ENCODE results near the gene KLHL14.

The KLHL14 gene

DNA sequence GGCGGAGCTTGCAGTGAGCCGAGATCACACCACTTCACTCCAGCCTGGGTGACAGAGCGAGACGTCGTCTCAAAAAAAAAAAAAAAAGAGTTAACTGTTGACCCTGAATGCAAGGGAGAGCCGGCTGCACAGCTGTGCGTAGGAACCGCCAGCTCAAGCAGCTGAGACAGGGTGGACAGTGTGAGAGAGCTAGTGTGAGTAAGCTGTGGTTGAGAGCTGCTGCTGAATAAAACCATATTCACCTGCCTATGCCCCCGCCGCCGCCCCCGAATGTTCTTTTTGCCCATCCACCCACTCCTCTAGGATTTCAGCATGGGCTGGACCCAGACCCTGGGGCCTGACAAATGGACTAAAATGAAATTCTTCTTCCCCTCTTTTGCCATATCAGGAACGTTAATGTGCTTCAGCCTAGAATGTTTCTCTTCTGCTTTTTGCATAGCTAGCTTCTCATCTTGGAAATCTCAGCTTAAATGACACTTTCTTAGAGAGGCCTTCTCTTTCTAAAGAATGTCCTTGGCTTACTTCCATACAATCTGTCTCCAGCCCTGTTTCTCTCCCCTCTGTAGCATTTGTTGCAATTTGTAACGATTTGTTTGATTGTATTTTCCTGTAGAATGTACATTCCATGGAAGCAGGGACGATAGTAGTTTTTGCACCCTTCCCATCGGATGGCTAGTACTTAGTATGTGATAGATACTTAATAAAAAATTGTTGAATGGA lies 142.7 kb downstream of the KLHL14 start:
- no peak for DNase-seq

DNA sequence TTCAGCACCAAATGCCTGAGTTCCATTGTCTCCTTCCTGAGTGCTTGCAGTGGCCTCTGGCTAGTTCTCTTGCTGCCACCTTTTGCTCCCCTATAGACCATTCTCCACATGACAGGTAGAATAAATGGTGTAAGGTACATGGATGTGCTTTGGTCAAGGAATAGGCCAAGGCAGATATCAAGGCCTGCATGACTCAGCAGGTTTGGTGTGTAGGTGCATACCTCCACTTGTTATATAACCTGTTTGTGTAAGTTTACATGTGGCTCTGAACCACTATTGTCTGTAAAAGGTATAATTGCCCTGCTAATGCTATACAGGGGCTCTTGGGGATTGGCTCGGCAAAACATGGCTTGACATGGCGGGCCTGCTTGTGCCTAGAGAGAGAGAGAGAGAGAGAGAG lies 143.5 kb downstream of the KLHL14 start:
- no peak for DNase-seq

DNA sequence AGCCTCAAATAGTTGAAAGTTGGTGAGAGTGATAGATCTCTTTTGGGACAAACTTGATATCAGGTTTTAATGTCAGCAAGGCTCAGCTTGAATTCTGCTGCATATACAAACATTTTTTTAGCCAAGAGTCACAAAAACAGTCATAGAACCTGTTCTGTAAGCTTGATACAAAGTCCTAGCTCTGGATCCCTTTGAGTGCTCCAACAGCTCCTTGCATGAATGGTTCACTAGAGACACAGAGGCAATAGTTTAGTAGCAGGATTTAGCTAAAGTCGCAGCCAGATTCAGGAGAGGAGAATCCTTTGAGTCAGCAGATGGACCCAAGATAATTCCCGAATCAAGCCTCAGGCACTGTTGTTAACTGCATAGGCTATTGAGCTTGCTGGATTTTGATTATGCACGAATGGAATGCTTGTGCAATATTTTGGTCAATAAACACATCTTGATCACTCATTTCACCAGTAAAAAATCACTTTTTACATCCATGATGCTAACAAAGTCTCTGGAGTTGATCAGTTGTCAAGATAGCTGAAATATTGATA lies 148.6 kb downstream of the KLHL14 start:
- DNase-seq, result no peak

DNA sequence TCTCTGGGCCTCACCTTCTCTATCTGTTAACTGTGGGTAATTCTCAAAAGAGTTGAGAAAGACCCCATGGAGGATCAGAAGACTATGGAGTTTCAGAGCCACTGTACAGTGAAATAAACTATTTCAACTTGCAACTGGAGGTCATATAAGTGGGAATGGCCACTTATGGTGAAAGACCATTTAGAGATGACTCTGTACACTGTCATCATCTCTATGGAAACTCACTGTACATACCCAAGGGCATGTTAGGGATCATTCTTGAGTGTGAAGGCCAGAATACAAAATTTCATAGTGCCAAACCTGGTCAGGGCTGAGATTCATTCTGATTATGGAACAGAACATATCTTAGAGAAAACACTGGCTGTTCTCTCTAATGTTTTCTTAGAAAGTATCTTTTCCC lies 149.3 kb downstream of the KLHL14 start:
- no peak for DNase-seq

Measured in stimulated activated CD4-positive, alpha-beta T cell treated with anti-CD3 and anti-CD28 coated beads, Interleukin-2, amount 100 ng/mL, for 48 hours (primary cell).